ENCODE measurements around the gene CENPN.

The CENPN gene

DNA sequence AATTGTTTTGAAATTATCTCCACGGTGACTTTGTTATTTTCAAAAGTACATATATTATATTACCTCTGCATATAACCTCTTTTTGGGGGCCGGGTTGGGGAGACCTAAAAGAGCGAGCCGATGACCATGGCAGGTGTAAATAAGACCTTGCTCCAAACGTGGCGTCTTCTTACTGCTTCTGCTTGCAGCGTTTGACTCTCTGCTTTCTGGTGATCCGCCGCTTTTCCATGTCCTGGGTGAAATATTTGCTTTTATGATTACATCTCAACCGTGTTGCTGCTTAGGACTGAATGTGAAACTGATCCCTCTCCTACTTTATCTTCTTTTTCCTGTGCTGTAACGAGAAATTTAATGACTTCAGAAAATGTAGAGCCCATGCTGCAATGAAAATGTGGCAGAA, 46.7 kb downstream of the CENPN start:
- TF ChIP-seq CREB1 (IDR thresholded peaks at IDR 0.05; ENCODE audit: low read depth) (no peak), EGR1 (IDR thresholded peaks at IDR 0.05) (no peak), EP300 (IDR thresholded peaks at IDR 0.05; ENCODE audit: borderline replicate concordance) (no peak), RAD21 (IDR thresholded peaks at IDR 0.05; ENCODE audit: low read depth) (no peak), CEBPB (IDR thresholded peaks at IDR 0.05) (no peak), TCF12 (IDR thresholded peaks at IDR 0.05; ENCODE audit: low read depth) (no peak), TEAD4 (IDR thresholded peaks at IDR 0.05) (no peak), YY1 (IDR thresholded peaks at IDR 0.05; ENCODE audit: low read depth) (no peak), NFIC (IDR thresholded peaks at IDR 0.05) (no peak), ZBTB7A (IDR thresholded peaks at IDR 0.05; ENCODE audit: low read depth) (no peak)
- TF ChIP-seq, protein P1, sequence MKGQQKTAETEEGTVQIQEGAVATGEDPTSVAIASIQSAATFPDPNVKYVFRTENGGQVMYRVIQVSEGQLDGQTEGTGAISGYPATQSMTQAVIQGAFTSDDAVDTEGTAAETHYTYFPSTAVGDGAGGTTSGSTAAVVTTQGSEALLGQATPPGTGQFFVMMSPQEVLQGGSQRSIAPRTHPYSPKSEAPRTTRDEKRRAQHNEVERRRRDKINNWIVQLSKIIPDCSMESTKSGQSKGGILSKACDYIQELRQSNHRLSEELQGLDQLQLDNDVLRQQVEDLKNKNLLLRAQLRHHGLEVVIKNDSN (IDR thresholded peaks at IDR 0.05): no peak
- TF ChIP-seq, protein P2, sequence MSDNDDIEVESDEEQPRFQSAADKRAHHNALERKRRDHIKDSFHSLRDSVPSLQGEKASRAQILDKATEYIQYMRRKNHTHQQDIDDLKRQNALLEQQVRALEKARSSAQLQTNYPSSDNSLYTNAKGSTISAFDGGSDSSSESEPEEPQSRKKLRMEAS (IDR thresholded peaks at IDR 0.05): no peak
- TF ChIP-seq, protein P3, sequence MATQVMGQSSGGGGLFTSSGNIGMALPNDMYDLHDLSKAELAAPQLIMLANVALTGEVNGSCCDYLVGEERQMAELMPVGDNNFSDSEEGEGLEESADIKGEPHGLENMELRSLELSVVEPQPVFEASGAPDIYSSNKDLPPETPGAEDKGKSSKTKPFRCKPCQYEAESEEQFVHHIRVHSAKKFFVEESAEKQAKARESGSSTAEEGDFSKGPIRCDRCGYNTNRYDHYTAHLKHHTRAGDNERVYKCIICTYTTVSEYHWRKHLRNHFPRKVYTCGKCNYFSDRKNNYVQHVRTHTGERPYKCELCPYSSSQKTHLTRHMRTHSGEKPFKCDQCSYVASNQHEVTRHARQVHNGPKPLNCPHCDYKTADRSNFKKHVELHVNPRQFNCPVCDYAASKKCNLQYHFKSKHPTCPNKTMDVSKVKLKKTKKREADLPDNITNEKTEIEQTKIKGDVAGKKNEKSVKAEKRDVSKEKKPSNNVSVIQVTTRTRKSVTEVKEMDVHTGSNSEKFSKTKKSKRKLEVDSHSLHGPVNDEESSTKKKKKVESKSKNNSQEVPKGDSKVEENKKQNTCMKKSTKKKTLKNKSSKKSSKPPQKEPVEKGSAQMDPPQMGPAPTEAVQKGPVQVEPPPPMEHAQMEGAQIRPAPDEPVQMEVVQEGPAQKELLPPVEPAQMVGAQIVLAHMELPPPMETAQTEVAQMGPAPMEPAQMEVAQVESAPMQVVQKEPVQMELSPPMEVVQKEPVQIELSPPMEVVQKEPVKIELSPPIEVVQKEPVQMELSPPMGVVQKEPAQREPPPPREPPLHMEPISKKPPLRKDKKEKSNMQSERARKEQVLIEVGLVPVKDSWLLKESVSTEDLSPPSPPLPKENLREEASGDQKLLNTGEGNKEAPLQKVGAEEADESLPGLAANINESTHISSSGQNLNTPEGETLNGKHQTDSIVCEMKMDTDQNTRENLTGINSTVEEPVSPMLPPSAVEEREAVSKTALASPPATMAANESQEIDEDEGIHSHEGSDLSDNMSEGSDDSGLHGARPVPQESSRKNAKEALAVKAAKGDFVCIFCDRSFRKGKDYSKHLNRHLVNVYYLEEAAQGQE (IDR thresholded peaks at IDR 0.05; ENCODE audit: low read depth): no peak

DNA sequence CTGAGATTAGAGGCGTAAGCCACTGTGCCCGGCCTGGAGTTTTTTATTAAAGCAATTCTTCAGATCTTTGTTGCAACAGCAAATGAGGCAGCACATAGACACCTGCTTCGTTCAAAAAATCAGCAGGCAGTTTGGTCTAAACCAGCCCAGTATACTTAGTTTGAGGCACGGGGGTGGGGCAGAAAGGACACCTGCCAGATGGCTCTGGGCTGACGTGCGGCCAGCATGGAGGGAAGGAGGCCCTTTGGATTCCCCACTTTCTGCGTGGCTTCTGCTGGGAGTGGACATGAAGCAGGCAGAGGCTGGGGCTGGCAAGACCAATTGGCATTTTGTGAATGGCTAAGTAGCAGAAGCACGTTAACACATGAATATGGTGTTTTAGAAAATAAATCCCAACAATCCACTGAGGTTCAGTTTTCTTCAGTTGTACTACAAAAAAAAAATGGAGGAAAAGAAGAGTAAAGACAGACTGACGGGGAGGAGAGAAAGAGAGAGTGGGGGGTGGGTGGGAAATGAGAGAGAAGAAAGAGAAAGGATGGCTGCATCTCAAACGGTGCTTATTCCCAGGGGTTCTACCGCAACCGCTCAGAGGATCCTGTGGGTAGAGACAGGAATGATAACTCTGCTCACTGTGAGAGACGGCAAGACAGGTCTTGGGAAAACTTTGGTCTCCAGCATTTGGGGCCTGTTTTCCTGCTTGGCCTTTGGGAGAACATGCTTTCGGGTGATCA, 53.7 kb downstream of the CENPN start:
- TF ChIP-seq FOXM1 (IDR thresholded peaks at IDR 0.05; ENCODE audit: borderline replicate concordance, low read depth): no peak
- TF ChIP-seq TCF12 (IDR thresholded peaks at IDR 0.05; ENCODE audit: low read depth): no peak
- TF ChIP-seq, protein P2 (IDR thresholded peaks at IDR 0.05): no peak

DNA sequence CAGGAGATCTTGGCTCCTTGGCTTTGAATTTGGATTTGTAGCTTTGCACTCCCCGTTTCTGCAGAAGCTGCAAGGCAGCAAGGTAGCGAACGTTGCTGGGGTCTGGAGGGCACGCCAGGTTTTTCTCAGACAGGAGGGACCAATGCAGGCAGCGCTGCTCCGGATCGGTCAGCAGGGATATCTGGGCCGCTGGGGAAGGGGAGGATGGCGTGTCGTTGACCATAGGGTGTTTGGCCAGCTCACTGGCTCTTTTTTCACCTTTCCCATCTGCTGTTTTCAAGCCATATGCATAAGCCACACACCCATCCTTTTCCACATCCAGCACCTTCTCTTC, 54.3 kb downstream of the CENPN start:
- TF ChIP-seq TCF12 (IDR thresholded peaks at IDR 0.05; ENCODE audit: low read depth) (no peak), CEBPB (IDR thresholded peaks at IDR 0.05) (no peak), TAF1 (IDR thresholded peaks at IDR 0.05; ENCODE audit: low read depth) (no peak), RAD21 (IDR thresholded peaks at IDR 0.05; ENCODE audit: low read depth) (no peak), FOXM1 (IDR thresholded peaks at IDR 0.05; ENCODE audit: borderline replicate concordance, low read depth) (no peak), NFIC (IDR thresholded peaks at IDR 0.05) (no peak), TEAD4 (IDR thresholded peaks at IDR 0.05) (no peak), CREB1 (IDR thresholded peaks at IDR 0.05; ENCODE audit: low read depth) (no peak), ZBTB7A (IDR thresholded peaks at IDR 0.05; ENCODE audit: low read depth) (no peak), YY1 (IDR thresholded peaks at IDR 0.05; ENCODE audit: low read depth) (no peak)
- TF ChIP-seq, protein P1 (IDR thresholded peaks at IDR 0.05): no peak
- TF ChIP-seq, protein P2 (IDR thresholded peaks at IDR 0.05): no peak
- TF ChIP-seq, protein P3 (IDR thresholded peaks at IDR 0.05; ENCODE audit: low read depth): no peak

DNA sequence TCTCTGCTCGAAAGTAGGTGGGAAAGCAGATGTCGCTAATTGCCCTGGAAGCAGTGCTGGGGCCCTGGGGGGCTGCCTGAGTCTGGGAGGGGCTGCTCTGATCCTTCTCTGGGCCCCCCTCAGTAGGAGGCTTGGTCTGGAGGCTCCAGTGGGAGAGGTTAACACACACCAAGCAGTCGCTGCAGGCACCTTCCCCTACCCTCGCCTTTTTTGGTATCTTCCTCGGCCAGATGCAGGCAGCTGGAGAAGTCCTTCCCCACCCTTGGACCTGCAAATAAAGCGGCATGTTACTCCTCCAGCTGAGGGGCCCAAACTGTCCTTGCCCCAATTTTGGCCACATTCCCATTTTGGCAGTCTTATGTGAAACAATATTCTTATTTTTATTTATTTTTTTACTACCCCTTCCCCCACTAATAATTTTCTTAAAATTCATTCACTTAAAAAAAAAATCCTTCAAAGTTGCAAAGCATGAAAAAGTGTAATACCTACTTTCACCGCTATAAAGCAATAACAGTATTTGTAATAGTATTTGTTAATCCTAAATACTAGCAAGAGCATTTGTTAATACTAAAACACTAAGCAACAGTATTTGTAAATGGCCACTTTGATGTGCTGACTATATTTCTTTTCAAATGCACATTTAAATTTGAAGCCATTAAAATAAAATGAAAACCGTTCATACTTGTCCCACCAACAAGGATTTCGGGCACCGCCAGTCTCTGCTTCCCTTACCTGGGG, 55.0 kb downstream of the CENPN start:
- TF ChIP-seq TEAD4 (IDR thresholded peaks at IDR 0.05) (no peak), RAD21 (IDR thresholded peaks at IDR 0.05; ENCODE audit: low read depth) (no peak), CEBPB (IDR thresholded peaks at IDR 0.05) (no peak), NFIC (IDR thresholded peaks at IDR 0.05) (no peak), TAF1 (IDR thresholded peaks at IDR 0.05; ENCODE audit: low read depth) (no peak), FOXM1 (IDR thresholded peaks at IDR 0.05; ENCODE audit: borderline replicate concordance, low read depth) (no peak), ZBTB7A (IDR thresholded peaks at IDR 0.05; ENCODE audit: low read depth) (no peak), CREB1 (IDR thresholded peaks at IDR 0.05; ENCODE audit: low read depth) (no peak), EP300 (IDR thresholded peaks at IDR 0.05; ENCODE audit: borderline replicate concordance) (no peak), EGR1 (IDR thresholded peaks at IDR 0.05) (no peak), YY1 (IDR thresholded peaks at IDR 0.05; ENCODE audit: low read depth) (no peak)
- TF ChIP-seq, protein P1 (IDR thresholded peaks at IDR 0.05): no peak
- TF ChIP-seq, protein P2 (IDR thresholded peaks at IDR 0.05): no peak
